ENCODE results near the gene CNTNAP4.

CNTNAP4 gene

GRCh38 chr16:76409706-76410105 is 132.5 kb downstream of the CNTNAP4 start:
- DNase-seq: no peak

GRCh38 chr16:76421571-76421970 is 144.4 kb downstream of the CNTNAP4 start:
- DNase-seq: no peak

DNA sequence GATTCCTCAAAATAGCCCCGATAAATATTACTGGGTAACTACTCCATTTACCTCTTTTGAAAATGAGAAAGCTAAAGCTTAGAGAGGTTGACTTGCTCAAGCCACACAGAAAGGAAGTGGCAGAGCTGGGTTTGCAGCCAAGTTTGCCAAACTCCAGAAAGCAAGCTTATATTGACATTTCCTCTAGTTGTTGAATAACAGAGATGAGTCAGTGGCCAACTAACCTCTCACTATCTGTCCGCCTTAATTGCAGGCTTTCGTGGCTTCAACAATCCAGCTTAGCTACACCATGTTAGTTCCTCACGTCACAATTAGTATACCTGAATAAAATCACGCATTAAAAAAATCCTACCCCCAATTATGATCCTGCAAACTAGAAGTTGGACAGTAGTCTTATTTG is 151.7 kb downstream of the CNTNAP4 start:
- no peak for DNase-seq

DNA sequence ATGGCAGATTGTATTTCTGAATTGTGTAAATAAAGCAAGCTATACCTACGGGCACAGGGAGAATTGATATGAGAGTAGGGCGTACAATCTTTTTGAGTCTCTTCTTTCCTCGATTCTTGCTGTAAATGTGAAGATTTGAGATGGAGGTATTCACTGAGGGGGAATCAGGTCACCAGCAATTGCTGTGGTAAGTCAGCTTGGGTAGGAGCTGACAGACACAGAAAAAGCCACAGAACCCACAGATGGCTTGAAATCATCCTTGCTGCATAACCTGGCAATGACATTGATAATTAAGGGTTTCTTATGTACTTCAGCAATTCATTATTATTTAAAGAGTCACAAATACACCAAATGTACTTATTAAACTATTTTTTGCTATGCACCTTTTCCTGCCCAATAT is 164.2 kb downstream of the CNTNAP4 start:
- DNase-seq: no peak

GRCh38 chr16:76441876-76442275 is 164.7 kb downstream of the CNTNAP4 start:
- DNase-seq: no peak

GRCh38 chr16:76443973-76444372 is 166.8 kb downstream of the CNTNAP4 start:
- no peak for DNase-seq

DNA sequence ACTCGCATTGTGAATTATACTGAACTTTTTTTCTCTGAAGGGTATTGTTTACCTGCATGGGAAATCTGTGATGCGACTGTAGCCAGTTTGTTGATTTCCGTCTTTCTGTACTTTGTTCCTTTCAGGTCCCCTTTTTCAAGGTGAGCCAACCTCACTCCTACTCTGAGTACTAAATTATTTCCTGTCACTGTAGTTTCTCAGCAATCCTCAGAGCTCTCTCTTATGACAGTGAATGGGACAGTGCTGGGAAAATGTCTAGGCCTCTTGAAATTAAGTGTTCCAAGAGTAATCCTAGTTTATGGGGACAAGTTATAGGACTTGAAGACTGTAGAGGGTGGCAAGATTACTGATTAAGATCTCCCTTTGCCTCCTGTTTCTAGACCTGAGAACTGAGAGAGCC is 167.6 kb downstream of the CNTNAP4 start:
- DNase-seq: no peak

- no peak for DNase-seq
Measured at GRCh38 chr16:76445815-76446214, 168.6 kb downstream of the CNTNAP4 start.

DNA sequence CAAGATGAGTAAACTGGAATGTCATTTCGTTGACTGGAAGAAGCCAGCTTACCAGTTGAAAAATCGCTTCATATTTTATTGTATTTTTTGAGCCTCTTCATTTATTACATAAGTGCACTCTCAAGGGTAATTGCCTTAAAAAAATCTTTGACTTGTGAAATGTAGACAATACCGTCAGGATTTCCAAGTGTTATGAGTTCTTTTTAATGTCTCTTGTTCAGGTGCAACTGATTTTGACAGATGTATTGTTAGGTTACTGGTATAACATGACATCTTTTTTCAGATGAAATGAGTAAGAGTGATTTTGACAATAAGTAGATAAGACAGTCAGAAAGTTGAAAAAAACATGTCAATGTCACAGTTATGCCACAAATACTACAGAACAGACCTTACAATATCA is 169.1 kb downstream of the CNTNAP4 start:
- DNase-seq: no peak

- DNase-seq: no peak
Measured at GRCh38 chr16:76450890-76451289, 173.7 kb downstream of the CNTNAP4 start.

- DNase-seq: no peak
Measured at GRCh38 chr16:76455257-76455656, 178.1 kb downstream of the CNTNAP4 start.

- no peak for DNase-seq
Measured at GRCh38 chr16:76456016-76456415, 178.8 kb downstream of the CNTNAP4 start.

GRCh38 chr16:76459111-76459510 is 181.9 kb downstream of the CNTNAP4 start:
- no peak for DNase-seq

DNA sequence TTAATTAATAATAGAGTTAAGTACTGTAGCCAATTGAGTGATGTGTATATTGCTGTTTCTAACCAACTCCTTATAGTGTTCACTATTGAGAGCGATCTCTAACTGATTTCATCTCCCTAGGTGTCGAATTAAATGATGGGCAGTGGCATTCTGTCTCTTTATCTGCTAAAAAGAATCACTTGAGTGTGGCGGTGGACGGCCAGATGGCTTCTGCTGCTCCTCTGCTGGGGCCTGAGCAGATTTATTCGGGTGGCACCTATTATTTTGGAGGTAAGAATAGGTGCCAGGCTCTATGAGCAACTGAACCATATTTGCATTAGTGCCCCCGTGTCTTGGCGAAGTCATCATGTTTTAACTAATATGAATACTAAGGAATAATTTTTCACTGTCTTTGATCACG is 184.6 kb downstream of the CNTNAP4 start:
- DNase-seq: no peak

GRCh38 chr16:76464955-76465620 is 187.9 kb downstream of the CNTNAP4 start:
- no peak for DNase-seq

GRCh38 chr16:76466871-76467270 is 189.7 kb downstream of the CNTNAP4 start:
- DNase-seq: no peak

- DNase-seq: no peak
Measured at GRCh38 chr16:76474048-76474447, 196.8 kb downstream of the CNTNAP4 start.

DNA sequence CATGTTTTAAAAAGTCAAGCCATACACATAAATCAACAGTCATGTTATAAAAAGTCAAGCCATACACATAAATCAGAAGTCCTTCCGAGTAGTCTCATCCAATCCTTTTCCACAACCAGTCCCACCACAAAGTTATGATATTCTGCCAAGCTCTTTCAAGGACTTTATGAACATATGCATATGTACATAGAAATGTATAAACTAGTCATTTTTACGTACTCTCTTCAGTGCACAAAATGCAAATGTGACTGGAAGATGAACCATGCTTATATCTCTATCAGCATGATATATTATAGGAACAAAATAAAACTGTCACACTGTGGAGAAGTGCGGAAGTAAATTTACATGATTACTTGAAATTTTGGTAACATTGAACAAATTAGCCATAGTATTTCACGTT is 200.9 kb downstream of the CNTNAP4 start:
- no peak for DNase-seq

GRCh38 chr16:76483307-76483909 is 206.2 kb downstream of the CNTNAP4 start:
- no peak for DNase-seq

- DNase-seq: no peak
Measured at GRCh38 chr16:76484020-76484419, 206.8 kb downstream of the CNTNAP4 start.

GRCh38 chr16:76486740-76487139 is 209.5 kb downstream of the CNTNAP4 start:
- no peak for DNase-seq

DNA sequence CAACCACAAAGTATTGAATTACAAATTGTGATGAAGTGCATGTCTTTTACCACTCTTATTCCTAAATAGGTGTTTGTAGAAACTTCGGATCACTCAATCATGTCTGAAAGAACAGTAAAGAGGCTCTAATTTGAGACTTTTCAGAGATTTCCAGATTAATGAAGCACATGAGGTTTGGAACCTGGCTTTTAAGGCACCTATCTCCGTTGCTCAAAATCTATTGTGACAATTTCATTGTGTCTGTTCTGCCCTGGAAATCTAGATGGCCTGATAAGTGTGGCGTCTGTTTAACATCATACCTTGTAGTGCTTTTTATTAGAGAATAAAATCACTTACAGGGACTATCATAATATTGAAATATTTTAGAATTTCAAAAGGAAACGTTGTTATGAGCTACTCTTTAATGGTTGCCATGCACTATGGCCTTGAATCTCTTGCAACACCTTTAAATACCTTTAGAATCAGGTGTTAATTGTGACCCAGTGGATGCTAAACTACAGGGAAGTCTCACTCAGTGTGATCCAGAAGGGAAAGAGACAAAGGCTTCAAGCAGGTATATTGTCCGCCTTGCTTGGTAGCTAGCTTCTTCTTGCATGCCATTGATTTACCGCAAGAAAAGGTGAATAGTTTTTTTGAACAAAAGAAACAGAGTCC is 210.3 kb downstream of the CNTNAP4 start:
- no peak for DNase-seq

DNA sequence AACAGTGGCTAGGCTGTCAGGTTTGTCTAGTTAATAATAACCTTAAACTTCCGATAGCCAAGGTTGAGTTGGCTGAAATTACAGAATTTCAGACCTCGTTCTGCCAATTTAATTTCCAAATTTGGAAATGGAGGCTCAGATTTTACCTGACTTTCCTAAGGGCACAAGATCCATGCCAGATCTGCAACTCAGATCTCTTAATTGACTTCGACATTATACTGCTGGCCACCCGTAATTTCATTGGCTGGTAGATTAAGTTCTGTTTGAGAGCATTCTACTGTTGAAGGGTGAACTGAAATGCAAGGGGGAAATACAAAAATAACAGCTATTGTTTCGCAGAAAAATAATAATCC is 210.8 kb downstream of the CNTNAP4 start:
- DNase-seq: no peak

DNA sequence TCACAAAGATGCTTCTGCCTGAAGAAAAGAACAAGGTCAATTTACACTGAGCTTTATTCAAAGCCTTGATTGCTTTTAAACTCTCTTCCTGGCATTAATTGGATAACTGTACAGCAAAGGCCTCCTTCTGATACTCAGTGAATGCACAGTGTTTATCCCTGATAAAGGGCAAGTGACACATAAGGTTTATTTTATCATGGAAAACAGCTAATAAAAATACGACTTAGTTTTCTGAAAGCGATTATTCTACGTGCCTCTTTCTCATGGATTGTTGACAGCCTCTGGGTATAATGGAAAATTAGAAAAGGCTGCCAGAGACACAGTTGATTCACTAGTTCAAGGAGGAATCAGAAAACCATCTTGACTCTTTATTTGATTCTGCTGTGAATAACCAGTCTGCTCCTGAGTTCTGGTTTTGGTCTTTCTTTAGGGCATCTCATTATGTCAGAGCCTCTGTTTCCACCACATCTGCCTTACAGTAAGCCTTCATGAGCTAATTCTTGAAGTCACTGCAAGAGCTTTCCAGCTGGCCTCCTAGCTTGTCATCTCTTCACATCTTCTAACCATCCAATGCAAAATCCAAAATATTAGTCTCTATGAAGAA is 212.9 kb downstream of the CNTNAP4 start:
- no peak for DNase-seq

Measured in EL (cell line).